Measurements from ENCODE around the gene VTI1B. TPM values are rescaled to one million over a fixed set of nuclear protein-coding genes. Genes with fewer than 3 reads are reported as not detected.

The VTI1B gene
- total RNA-seq, 2 donors from 2014 or later: 118 to 120 TPM

- Mint-ChIP-seq H3K4me1 (peaks cover 9% of the 10 kb centered on the region), H3K27me3 (ENCODE audit: insufficient read depth) (peaks cover 2% of the 10 kb centered on the region), H3K36me3 (ENCODE audit: low read depth) (peaks cover 78% of the 10 kb centered on the region), H3K4me3 (no peak overlapping the region), H3K27ac (no peak overlapping the region), H3K9me3 (no peaks in the 10 kb centered on the region)
- TF ChIP-seq CTCF (conservative IDR thresholded peaks at IDR 0.05): no peak
- Histone ChIP-seq H3K27me3 (ENCODE audit: control insufficient read depth, insufficient read depth, low read length, poor library complexity, severe bottlenecking) (no peaks in the 10 kb centered on the region), H3K9ac (ENCODE audit: extremely low read depth, low read length, poor library complexity, severe bottlenecking) (no peak overlapping the region), H3K4me3 (ENCODE audit: low read length) (no peak overlapping the region), H3K9me3 (ENCODE audit: control insufficient read depth, low read length) (no peaks in the 10 kb centered on the region), H3K27ac (ENCODE audit: low read depth, low read length) (no peak overlapping the region), H3K4me1 (ENCODE audit: control insufficient read depth, insufficient read depth, low read length) (peaks cover 15% of the 10 kb centered on the region), H3K36me3 (ENCODE audit: control insufficient read depth, insufficient read depth, low read length) (peaks cover 89% of the 10 kb centered on the region)
- DNase-seq: no peak
- WGBS, 2 experiments (ENCODE audit: insufficient coverage in 1 of 2, insufficient read length in 1 of 2): 86 to 93% methylated on average over 1 to 2 of the region's 2 CpGs
Measured at GRCh38 chr14:67650694-67651093, 23.7 kb downstream of the VTI1B start.

- TF ChIP-seq CTCF (conservative IDR thresholded peaks at IDR 0.05): no peak
- Histone ChIP-seq H3K4me1 (ENCODE audit: control insufficient read depth, insufficient read depth, low read length) (peaks cover 15% of the 10 kb centered on the region), H3K9me3 (ENCODE audit: control insufficient read depth, low read length) (no peaks in the 10 kb centered on the region), H3K27ac (ENCODE audit: low read depth, low read length) (no peak overlapping the region), H3K9ac (ENCODE audit: extremely low read depth, low read length, poor library complexity, severe bottlenecking) (no peak overlapping the region), H3K4me3 (ENCODE audit: low read length) (no peak overlapping the region), H3K36me3 (ENCODE audit: control insufficient read depth, insufficient read depth, low read length) (peaks cover 89% of the 10 kb centered on the region), H3K27me3 (ENCODE audit: control insufficient read depth, insufficient read depth, low read length, poor library complexity, severe bottlenecking) (no peaks in the 10 kb centered on the region)
- H3K36me3 Mint-ChIP-seq (ENCODE audit: low read depth): peaks cover 78% of the 10 kb centered on the region
- H3K9me3 Mint-ChIP-seq: no peaks in the 10 kb centered on the region
- peaks cover 2% of the 10 kb centered on the region for H3K27me3 Mint-ChIP-seq (ENCODE audit: insufficient read depth)
- peaks cover 9% of the 10 kb centered on the region for H3K4me1 Mint-ChIP-seq
- no CpG with 5 or more reads among the region's 1 CpG for WGBS, 2 experiments (ENCODE audit: insufficient coverage in 1 of 2, insufficient read length in 1 of 2)
- no peak overlapping the region for H3K27ac Mint-ChIP-seq
- no peak for DNase-seq
- no peak overlapping the region for H3K4me3 Mint-ChIP-seq
Measured at GRCh38 chr14:67650151-67650550, 24.3 kb downstream of the VTI1B start.

GRCh38 chr14:67646131-67646530 lies 28.3 kb downstream of the VTI1B start:
- H3K9me3 Mint-ChIP-seq: no peaks in the 10 kb centered on the region
- no peak for DNase-seq
- H3K4me3 Mint-ChIP-seq: no peak overlapping the region
- peaks cover 15% of the 10 kb centered on the region for H3K4me1 ChIP-seq (ENCODE audit: control insufficient read depth, insufficient read depth, low read length)
- H3K36me3 Mint-ChIP-seq (ENCODE audit: low read depth): peaks cover 50% of the 10 kb centered on the region
- WGBS, 2 experiments (ENCODE audit: insufficient coverage in 1 of 2, insufficient read length in 1 of 2): 99 to 100% methylated on average over 1 to 3 of the region's 3 CpGs
- H3K4me1 Mint-ChIP-seq: peaks cover 13% of the 10 kb centered on the region
- TF ChIP-seq CTCF (conservative IDR thresholded peaks at IDR 0.05): no peak
- H3K27me3 ChIP-seq (ENCODE audit: control insufficient read depth, insufficient read depth, low read length, poor library complexity, severe bottlenecking): no peaks in the 10 kb centered on the region
- H3K27ac Mint-ChIP-seq: no peak overlapping the region
- peaks cover 52% of the 10 kb centered on the region for H3K36me3 ChIP-seq (ENCODE audit: control insufficient read depth, insufficient read depth, low read length)
- no peaks in the 10 kb centered on the region for H3K9me3 ChIP-seq (ENCODE audit: control insufficient read depth, low read length)
- H3K4me3 ChIP-seq (ENCODE audit: low read length): no peak overlapping the region
- no peak overlapping the region for H3K27ac ChIP-seq (ENCODE audit: low read depth, low read length)
- H3K27me3 Mint-ChIP-seq (ENCODE audit: insufficient read depth): peaks cover 2% of the 10 kb centered on the region
- no peak overlapping the region for H3K9ac ChIP-seq (ENCODE audit: extremely low read depth, low read length, poor library complexity, severe bottlenecking)
